Activated CD8-positive, alpha-beta memory T cell treated with anti-CD3 and anti-CD28 coated beads, Interleukin-2, amount 50 U/mL, for 4 hours (primary cell): ENCODE data around the gene SPIB.
"Not testable (repeated sequence)": the region's sequence is repeated elsewhere in the genome, so short reads cannot be mapped to it uniquely, and the experiment has no call there.

Experiments used
- DNase-seq: peaks from one replicate; pipeline ENCODE4 v3.0.0-alpha.2; 2020

Gene SPIB

DNA sequence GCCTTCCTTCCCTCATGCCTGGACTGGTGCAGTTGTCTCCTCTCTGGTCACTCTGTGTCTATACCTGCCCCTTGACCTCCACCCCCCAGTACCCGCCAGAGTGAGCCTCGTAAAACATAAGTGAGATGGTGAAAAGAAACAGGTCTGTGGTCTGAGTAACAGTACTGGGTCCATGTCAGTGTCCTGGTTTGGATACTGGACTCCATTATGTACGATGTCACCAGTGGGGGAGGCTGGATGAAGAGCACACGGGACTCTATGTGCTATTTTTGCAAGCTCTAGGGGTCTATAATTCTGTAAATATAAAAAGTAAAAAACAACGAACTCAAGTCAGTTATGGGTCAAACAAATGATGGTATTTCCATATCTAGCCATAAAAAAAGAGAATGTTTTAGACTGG lies 28.3 kb downstream of the SPIB start:
- no peak for DNase-seq

DNA sequence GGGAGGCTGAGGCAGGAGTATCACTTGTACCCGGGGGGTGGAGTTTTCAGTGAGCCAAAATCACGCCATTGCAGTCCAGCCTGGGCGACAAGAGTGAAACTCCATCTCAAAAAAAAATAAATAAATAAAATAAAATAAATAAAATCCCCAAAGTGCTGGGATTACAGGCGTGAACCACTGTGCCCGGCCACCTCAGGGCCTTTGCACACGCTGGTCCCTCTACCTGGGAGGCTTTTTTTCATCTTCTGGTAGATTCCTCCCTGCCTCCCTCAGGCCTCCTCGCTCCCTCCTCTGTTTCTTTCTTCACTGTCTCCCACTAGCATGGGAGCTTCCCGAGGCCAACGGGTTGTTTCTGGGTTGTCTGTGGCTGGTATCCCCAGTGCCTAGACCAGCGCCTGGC lies 29.0 kb downstream of the SPIB start:
- DNase-seq, result no peak

DNA sequence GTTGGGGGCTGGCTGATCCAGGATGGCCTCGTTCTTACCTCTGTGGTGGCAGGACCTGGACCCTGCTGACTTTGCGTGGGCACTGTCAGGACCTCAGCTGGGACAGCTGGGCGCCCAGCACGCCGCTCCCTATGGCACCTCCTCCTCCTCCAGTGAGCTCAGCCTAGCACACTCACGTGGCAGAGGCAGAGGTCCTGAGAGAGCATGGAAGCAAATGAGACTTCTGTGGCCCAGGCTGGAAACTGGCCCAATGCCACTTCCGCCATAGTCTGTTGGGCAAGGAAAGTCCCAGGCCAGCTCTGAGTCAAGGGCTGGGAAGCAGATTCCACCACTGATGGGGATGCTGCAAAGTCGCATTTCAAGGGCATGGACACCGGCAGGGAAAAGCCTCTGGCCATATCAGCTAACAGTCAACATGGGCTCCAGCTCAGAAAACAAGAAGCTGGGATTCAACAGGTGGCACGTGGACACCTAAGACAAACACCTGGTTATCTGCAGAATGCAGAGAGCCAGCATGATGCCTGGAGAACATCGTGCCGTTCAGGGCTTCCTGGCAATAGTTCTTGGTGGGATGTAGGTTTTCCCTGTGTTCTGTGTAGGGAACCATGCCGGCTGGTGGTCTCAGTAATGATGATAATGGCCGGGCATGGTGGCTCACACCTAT lies 30.6 kb downstream of the SPIB start:
- DNase-seq, result no peak

DNA sequence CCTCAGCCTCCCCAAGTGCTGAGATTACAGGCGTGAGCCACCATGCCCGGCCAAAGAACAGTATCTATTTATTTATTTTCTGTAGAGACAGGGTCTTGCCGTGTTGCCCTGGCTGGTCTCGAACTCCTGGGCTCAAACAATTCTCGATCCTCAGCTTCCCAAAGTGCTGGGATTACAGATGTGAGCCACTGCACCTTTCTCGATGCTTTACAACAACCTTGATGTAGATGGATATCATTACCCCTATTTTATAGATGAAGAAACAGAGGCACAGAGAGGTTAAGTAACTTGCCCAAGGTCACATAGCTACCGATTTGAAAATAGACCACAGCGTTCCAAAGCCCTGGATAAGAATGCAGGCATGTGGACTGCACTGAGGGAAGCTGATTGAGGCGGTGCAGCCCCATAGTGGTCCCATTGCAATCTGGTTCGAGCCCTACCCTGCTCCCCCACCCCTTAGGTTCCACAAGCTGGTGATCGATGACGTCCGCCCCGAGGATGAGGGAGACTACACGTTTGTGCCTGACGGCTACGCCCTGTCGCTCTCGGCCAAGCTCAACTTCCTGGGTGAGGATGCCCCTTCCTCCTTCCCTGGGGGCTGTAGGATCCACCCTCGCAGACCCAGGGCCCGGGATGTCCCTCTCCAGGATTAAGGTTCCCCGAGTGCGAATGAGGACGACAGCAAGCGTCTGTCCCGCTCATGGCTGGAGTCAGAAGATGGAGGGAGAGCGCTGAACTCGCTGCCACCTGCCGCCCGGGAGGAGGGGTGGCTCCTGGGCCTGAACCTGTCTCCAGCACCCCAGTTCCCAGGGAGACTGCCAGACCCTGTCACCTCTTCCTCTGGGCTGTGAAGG lies 31.9 kb downstream of the SPIB start:
- no peak for DNase-seq

DNA sequence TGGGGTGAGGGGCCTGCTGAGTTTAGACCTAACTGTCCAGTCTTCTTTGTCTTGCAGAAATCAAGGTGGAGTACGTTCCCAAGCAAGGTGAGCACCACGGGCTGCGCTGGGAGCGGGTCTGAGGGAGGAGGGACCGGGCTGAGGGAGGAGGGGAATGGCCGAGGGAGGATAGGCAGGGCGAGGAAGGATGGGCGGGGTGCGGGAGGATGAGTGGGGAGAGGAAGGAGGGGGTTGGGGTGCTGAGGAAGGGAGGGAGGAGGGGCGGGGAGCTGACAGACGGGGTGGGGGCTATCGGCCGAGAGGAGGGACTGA lies 32.4 kb downstream of the SPIB start:
- DNase-seq, result no peak

DNA sequence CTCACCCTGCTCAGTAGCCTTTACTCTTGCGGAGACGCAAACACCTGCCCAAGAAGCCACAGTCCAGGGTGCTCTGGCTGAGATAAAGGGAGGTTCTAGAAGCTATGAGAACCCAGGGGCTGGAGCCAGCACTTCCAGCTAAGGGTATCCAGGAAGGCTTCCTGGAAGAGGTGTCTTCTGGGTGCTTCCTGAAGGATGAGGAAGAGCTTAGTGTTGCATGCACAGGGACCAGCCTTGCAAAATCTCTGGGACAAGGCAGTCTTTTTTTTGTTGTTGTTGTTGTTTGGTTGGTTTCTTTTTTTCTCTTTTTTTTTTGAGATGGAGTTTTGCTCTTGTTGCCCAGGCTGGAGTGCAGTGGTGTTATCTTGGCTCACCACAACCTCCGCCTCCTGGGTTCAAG lies 34.5 kb downstream of the SPIB start:
- DNase-seq, result no peak

DNA sequence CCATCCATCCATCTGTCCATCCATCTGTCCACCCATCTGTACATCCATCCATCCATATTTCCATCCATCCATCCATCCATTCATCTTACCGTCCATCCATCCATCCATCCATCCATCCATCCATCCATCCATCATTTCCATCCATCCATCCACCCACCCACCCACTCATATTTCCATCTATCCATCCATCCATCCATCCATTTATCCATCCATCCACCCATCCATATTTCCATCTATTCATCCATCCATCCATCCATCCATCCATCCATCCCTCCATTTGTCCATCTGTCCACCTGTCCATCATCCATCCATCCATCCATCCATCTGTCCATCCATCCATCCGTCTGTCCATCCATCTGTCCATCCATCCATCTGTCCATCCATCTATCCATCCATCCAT lies 37.3 kb downstream of the SPIB start:
- DNase-seq, result no peak

DNA sequence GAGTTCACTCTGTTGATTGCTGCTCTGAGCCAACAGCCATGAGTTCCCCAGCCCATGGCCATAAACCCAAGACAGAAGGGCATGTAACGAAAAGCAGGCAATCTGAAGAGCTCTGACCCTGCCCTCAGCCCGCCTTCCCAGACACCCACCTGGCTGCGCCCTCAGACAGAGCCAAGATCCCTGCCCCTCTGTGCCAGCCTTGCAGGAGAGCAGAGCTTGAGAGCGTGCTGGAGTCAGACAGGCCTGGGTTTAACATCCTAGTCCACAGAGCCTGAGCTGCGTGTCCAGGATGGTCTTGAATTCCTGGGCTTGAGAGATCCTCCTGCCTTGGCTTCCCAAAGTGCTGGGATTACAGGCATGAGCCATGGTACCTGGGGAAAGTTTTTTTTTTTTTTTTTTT lies 38.6 kb downstream of the SPIB start:
- no peak for DNase-seq

DNA sequence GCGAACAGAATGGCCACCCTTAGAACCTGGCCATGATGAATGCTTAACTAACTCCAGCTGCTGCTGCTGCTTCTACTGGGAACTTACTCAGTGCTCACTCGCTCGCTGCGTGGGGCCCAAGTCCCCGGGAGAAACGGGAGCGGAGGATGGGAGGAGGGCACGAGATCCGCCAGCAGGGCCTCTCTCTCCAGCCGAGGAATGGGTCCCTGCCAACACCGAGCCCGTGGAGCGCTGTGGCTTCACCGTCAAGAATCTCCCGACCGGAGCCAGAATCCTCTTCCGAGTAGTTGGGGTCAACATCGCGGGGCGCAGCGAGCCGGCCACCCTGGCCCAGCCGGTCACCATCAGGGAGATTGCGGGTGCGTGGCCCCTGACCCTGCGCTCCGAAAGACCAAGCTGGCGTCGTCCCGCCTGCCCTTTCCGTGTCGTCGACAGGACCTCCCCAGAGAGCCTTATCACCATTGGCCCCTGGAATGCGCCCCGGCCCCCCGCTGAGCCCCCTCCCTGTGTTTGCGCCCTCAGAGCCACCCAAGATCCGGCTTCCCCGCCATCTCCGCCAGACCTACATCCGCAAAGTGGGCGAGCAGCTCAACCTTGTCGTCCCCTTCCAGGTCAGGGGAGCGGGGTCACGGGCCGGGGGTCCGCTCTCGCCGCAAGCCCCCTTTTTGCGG lies 39.8 kb downstream of the SPIB start:
- no peak for DNase-seq

DNA sequence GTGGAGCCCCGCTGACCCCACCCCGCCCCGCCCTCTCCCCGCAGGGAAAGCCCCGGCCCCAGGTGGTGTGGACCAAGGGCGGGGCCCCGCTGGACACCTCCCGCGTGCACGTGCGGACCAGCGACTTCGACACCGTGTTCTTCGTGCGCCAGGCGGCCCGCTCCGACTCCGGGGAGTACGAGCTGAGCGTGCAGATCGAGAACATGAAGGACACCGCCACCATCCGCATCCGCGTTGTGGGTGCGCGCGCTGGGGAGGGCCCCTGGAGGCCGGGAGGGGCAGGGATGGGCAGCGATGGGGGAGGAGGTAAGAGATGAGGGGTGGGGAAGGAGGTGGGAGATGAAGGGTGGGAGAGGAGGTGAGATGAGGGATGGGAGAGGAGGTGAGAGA lies 40.3 kb downstream of the SPIB start:
- no peak for DNase-seq

DNA sequence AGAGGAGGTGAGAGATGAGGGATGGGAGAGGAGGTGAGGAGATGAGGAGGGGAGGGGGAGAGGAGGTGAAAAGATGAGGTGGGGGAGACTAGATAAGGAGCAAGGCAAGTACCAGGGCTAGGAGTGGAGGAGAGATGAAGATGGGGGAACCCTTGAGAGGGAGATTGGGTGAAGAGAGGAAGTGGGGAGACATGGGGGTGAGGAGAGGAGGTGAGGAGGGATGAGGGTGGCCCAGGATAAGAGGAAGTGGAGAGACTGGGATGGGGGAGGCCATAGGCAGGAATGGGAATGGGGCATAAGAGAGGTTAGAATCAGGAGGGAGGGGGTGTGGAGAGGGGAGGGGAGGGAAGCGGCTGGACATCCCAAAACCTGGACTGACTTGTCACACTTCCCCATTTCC lies 40.9 kb downstream of the SPIB start:
- no peak for DNase-seq

DNA sequence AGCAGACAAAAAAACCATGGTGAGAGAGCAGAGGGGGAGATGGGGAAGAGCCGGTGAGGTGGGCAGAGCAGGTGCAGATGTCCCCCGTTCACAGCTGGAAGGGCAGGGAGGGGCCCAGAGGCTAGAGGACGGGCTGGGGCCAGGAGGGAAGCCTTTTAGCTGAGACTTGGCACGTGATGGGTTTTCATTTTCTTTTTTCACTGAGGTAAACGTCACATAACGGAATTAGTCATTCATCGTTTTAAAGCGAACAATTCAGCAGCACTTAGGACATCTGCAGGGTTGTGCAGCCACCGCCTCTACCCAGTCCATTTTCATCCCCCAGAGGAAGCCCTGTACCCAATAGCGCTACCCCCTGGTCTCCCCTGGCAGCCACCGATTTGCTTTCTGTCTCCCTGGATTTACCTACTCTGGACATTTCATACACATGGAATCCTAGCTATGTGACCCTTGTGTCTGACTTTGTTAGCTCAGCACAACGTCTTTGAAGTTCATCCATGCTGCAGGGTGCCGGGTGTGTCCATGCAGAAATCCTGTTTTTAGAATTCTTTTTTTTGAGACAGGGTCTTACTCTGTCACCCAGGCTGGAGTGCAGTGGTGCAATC lies 41.5 kb downstream of the SPIB start:
- DNase-seq, result no peak

DNA sequence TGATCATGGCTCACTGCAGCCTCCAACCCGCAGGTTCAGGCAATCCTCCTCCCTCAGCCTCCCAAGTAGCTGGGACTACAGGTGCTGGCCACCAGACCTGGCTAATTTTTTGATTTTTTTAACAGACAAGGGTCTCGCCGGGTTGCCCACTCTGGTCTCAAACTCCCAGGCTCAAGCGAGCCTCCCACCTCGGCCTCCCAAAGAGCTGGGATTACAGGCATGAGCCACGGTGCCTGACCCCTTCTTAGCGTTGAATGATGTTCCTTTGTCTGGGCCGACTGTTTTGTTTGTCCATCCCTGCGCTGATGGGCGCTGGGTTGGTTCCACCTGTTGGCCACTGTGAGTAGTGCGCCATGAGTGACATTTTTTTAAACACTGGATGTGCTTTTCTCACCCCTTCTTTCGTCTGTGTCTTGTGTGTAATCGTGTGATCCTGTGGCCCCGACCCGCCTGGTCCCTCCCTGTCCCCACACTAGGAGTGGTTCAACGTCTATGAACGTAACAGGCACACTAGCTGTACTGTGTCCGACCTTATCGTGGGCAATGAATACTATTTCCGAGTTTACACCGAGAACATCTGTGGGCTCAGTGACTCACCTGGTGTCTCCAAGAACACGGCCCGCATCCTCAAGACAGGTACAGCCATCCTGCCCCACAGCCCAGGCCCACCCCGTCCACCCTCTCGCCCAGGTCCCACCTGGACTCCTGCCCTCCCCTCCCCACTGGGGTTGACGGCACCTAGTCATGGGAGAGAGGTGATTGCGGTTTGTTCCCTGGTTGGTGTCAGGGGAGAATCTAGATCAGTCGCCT lies 42.5 kb downstream of the SPIB start:
- DNase-seq, result peak; percentile 55

DNA sequence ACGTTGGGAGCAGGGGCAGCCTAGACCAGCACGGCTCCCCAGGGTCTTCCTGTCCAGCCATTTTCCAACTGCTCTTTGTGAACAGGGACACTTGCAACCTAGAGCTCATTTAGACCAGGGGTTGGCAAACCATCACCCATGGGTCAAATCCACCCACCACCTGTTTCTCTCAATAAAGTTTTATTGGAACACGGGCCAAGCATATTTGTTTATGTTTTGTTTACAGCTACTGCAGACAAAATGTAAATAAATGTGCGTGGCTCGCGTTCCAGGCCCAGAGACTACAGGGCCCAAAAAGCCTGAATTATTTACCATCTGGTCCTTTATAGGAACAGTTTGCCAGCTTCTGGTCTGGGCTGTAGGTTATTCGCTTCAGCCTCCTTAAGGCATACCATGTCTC lies 44.2 kb downstream of the SPIB start:
- DNase-seq, result no peak

DNA sequence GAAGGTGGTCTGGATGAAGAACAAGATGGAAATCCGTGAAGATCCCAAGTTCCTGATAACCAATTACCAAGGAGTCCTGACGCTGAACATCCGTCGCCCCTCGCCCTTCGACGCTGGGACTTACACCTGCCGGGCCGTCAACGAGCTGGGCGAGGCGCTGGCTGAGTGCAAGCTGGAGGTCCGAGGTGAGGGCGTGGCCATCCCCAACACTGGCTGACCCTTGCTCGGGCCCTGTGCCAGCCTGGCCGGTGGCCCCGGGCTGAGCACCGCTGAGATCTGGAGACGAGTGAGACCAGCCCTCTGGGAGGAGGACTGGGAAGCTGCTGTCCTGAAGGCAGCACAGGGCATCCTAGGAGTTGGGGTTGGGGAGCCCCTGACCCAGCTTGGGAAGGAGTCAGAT lies 45.6 kb downstream of the SPIB start:
- no peak for DNase-seq

DNA sequence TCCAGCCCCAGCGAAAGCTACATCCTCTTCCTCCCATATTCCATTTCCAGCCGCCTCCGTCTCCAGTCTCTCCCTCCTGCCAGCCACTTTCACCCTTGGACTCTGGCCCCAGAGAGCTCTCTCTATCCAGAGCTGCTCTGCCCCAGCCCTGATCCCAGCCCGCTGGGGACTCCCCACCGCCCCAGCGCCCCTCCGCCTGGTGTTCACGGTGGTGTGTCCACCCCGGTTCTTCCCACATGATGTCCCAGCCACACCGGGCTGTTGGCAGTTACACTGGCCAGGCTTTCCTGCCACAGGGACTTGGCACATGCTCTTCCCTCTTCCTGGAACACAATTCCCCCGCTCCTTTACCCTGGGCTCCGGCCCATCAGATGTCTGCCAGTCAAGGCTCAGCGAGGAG lies 46.3 kb downstream of the SPIB start:
- no peak for DNase-seq

DNA sequence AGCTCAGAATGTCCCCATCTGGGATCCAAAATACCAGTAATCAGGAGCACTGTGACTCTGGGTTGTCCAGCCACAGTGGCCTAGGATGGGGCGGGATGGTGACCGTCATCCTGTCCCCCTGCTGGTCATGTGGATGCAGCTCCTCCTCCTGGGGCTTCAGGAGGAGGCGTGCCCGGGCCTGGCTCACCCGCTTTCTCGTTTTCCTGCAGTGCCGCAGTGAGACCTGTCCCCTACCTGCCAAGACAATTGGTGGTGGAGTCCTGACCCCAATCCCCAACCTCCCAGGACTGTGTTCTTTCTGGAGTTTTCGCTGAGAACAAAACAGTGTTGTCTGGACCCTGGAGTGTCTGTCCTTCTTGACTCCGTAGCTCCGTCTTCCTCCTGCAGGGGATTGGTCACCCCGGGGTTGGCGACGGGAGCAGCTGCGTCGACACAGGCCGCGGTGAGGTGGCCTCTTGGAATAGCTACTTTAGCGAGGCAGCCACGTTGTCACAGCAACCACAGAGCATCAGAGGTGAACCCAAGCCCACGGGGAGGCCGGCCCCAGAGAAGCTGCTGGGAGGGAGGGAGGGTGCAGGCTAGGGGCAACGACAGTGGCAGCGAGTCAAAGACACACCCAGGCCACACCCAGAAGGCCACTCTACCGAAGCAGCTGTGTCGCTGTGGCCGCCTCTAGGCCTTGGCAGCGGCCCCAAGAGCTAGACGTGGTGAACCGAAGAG lies 47.4 kb downstream of the SPIB start:
- DNase-seq, result no peak

DNA sequence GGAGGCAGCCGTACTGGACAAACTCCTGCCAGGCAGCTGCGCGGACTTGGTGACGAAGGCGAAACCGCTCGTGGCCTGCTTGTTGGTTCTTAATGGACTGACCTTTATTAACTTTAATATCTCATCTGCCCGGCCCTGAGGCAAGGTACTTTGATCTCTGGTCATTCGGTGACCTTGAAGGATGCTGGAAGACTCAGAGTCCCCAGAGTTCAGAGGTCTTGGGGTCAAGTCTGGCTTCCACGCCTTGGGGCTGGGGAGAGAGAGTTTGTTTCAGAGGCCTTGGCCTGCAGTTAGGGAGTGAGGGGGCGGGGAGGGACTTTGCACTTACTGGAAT lies 47.9 kb downstream of the SPIB start:
- no peak for DNase-seq

DNA sequence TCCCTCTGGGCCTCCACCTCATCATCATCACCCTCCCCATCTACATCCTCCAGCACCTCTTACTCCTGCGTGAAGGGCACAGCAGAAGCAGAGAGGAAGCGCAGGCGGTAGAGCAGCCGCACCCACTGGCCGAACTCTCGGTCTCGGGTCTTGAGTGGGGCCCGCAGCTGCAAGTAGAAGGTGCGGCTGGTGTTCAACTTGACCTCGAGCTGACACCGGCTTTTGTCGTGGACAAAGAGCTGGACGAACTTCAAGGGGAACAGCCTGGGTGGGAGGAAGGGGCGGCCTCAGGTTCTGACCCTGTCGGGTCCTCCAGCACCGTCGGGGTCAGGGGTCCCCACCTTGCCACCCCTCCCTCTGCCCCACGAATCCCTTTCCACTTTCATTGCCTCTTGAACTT lies 48.8 kb downstream of the SPIB start:
- DNase-seq, result no peak

DNA sequence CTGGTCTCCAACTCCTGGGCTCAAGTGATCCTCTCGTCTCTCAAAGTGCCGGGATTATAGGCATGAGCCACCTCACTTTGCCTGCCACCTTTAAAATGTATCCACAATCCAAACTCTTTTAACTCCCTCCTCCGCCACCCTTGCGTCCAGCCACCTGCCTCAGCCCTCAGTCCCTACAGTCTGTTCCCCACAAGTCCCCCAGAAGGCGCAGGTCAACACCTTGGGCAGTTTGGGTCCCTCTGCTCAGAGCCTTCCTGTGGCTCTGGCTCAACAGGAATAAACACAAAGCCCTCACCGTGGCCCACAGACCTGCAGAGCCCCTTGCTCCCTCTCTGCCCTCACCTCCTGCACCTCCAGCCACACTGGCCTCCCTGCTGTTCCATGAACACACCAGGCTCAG lies 50.1 kb downstream of the SPIB start:
- no peak for DNase-seq

DNA sequence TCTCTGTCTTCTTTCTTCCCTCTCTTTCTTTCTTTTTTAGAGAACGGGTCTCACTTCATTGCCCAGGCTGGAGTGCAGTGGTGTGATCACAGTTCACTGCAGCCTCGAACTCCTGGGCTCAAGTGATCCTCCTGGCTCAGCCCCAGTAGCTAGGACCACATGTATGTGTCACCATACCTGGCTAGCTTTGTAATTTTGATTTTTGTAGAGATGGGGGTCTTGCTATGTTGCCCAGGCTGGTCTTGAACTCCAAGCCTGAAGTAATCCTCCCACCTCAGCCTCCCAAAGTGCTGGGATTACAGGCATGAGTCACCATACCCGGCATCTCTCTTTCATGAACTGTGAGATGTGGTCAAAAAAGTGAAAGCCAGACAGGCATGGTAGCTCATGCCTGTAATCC lies 54.6 kb downstream of the SPIB start:
- not testable (repeated sequence) for DNase-seq

DNA sequence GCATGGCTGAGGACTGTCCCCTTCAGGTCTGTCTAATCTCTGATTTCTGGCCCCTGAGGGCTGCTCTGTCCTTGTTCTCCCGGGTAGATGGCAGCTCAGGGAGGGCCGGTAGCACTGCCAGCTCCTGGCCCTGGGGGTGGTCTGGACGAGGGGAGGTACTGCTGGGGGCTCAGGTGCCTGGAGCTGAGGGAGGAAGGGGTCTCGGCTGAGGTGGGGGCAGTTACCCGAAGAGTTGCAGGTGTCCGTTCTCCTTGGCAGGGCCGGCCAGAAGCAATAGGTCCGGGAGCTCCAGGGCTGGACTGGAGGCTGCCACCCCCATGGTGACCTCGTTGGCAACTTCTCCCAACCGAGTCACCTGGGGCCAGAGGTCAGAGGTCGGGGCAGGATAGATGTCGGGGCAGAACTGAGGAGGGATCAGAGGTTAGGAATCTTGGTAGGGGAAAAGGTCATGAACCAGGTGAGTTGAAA lies 56.4 kb downstream of the SPIB start:
- DNase-seq, result no peak
